GM19238 (cell line): Measurements from ENCODE around the gene SMARCE1.
"Not testable (repeated sequence)": the region's sequence is repeated elsewhere in the genome, so short reads cannot be mapped to it uniquely, and the experiment has no call there.

ENCODE experiments used
- DNase-seq: peaks from one replicate; pipeline ENCODE4 v3.0.0; 2011; ENCODE audit warnings: low spot score; ENCODE audit not compliant: insufficient read length

SMARCE1 gene

DNA sequence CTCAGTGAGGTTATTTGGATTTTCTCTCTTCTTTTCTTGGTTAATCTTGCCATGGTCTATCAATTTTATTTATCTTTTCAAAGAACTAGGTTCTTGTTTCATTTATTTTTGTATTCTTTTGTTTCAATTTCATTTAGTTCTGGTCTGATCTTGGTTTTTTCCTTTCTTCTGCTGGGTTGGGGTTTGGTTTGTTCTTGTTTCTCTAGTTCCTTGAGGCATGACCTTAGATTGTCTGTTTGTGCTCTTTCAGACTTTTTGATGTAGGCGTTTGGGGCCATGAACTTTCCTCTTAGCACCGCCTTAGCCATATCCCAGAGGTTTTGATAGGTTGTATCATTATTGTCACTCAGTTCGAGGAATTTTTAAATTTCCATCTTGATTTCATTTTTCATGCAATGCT is 61.4 kb downstream of the SMARCE1 start:
- DNase-seq, result not testable (repeated sequence)

DNA sequence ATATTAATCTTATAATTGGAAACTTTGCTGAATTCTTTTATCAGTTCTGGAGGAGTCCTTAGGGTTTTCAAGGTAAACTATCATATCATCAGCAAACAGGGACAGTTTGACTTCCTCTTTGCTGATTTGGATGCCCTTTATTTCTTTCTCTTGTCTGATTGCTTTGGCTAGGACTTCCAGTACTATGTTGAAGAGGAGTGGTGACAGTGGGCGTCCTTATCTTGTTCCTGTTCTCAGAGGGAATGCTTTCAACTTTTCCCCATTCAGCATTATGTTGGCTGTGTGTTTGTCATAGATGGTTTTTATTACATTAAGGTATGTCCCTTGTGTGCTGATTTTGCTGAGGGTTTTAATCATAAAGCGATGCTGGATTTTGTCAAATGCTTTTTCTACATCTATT is 62.7 kb downstream of the SMARCE1 start:
- DNase-seq, result not testable (repeated sequence)

DNA sequence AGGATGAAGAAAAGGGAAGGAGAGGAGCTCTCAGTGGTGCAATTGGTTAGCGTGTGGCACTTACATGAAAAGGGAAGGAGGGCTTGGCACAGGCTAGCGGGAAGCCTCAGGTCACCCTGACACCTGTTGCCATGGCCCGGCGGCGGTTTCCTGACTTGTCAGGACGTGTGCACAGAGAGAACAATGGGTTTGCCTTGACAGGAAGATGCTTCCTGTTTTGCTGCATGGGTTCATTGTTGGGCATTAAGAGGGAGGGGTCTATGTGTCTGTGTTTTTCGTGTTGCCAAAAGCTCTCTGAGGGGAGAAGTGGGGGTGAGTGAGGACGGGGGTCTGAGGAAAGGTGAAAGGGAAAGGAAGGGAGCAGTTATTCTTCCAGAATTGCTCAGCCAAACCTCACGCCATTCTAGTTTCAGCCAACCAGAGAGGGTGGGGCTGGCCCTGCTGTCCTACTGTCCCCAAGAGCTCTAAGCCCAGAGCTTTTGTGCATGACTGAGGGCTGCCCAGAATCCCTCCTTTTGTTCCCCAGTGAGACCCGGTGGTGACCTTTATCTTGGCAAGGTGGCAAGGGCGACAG is 65.2 kb downstream of the SMARCE1 start:
- DNase-seq, result peak; percentile 50

DNA sequence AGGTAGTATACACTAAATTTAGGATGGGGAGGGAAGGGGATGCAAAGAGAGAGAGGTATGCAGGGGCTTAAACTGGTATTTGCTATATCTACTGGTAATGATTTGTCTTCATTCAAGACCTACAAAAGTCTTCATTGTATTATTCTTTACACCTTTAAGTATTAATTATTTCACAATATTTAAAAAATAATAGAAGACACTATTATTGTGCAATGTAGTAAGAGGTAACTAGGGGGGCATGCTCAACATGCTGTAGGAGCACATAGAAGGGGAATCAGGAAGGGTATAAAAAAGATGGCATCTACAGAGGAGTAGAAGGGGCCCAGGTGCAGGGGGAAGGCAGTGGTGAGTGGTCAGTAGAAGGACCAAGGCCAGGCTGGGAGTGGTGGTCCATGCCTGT is 67.5 kb downstream of the SMARCE1 start:
- DNase-seq, result no peak

DNA sequence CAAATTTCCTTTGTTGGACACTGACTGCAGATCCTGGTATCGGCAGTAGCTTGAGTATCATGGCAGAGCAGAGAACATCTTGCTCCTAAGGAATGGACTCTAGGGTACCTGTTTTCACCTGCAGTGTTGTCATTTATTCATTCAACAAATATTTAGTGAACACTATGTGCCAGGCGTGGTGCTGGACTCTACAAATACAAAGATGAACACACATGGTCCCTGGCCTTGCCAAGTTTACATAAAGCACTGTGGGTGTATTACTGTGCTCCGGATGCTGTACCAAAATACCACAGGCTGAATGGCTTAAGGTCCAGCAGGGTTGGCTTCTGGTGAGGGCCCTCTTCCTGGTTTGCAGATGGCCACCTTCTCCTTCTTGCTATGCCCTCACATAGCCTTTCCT is 68.1 kb downstream of the SMARCE1 start:
- no peak for DNase-seq

DNA sequence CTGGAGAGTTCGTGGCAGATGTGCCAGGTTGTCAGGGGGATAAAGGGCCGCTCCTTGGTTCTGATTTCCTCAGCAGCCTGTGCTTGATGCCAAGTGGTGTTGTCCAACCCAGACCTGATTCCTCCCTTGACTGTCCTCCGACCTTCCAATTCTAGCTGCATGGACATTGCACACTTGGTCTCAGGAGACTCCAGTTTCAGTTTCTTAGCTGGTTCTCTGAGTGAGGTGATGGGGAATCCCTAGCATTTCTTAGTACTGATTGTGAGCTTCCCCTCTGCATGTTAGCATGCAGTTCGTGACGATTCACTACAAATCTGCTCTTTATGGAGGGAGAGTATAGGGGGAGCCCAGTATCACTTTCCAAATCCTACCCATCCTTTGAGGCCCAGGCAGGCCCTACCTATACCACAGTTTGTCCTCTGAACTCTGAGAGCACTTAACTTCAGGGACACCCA is 70.0 kb downstream of the SMARCE1 start:
- no peak for DNase-seq

DNA sequence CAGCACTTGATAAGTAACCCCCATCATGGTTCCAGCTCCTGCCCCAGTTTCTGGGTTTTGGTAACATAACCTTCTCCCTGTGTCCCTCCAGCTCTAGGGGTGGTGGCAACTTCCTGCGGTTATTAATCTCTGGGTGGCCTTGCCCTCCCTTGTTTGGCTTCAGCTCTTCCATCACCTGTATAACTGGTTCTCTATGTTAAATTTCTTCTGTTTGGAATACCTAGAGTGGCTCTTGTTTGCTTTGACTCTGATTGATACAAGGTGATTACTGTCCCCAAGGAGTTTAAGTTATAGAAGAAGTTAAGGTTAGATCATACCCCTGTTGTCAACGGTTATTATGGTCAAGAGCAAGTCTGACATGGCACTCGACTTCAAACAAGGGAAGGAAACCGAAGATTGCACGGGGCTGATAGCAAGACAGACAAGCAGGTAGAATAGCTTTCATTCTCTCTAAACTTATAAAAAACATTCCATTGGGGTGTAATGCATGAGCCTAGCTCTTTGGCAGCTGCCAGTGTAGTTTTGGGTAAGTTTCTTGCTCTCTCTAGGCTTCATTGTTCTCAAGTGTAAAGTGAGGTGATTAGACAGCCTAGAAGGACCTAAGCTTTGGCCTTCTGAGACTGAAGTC is 71.4 kb downstream of the SMARCE1 start:
- DNase-seq, result no peak
